ENCODE results near the gene YRDC. TPM values are rescaled to one million over a fixed set of nuclear protein-coding genes. Genes with fewer than 3 reads are reported as not detected.

Gene YRDC
- total and polyA plus RNA-seq, 9 of the 15 experiments (the other 6 are each of a cell fraction or from before 2014, with no cell fraction given), result 11.1 to 58.5 (median 49.8) TPM

DNA sequence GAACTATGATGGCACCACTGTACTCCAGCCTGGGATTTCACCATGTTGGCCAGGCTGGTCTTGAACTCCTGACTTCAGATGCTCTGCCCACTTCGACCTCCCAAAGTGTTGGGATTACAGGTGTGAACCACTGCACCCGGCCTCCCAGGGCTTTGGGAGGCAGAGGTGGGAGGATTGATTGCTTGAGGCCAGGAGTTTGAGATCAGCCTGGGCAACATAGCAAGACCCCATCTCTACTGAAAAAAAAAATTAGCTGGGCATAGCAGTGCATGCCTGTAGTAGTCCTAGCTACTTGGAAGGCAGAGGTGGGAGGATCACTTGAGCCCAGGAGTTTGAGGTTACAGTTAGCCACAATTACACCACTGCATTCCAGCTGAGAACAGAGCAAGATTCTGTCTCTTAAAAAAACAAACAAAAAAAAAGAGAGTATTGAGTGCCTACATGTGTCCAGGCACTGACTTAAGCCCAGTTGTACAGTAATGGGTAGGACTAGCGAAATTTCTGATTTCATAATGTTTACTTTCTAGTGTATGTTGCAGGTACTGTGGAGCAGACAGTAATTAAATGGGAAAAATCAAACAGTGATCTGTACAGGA lies 10.2 kb downstream of the YRDC start:
- no peaks in the 10 kb centered on the region for H3K9me1 ChIP-seq (ENCODE audit: control insufficient read depth, insufficient read depth, low read length)
- H2AFZ ChIP-seq (ENCODE audit: low read depth, low read length), result no peak overlapping the region
- no peak overlapping the region for H3K27ac ChIP-seq (ENCODE audit: extremely low read depth, low read depth, low read length)
- CTCF ChIA-PET (ENCODE audit: low intra/inter-chr PET ratio), result no interaction called here
- H3K36me3 ChIP-seq (ENCODE audit: control insufficient read depth, insufficient read depth, low read length), result peaks cover 19% of the 10 kb centered on the region
- no peaks in the 10 kb centered on the region for H3K9me3 ChIP-seq (replicated peaks; ENCODE audit: control insufficient read depth, insufficient read depth, low read depth, low read length)
- H3K4me1 ChIP-seq (replicated peaks in 1 of 2; ENCODE audit: control insufficient read depth in 2 of 2, insufficient read depth in 2 of 2, low read length in 2 of 2), result peaks cover 0 to 27% of the 10 kb centered on the region in 2 experiments; a peak in 3 of 5 replicates
- intact Hi-C loops (cut with micrococcal nuclease) (no loop called here), in situ Hi-C loops (cut with MboI) (no loop called here)
- ATAC-seq (no peak), FAIRE-seq (no peak), DNase-seq (ENCODE audit: extremely low read depth in 1 of 4, low spot score in 3 of 4) (no peak)
- POLR2A ChIA-PET, result interaction anchor here (2.8 kb wide), 1 partner anchor 10 kb away, joined by 18 read pairs; the partner anchor contains the start of genes C1orf122 and YRDC
- no peak overlapping the region for H3K4me2 ChIP-seq (ENCODE audit: insufficient read depth, low read length)
- no peak overlapping the region for H3K9ac ChIP-seq (ENCODE audit: insufficient read depth in 1 of 2, low read depth in 2 of 2, low read length in 2 of 2)
- H4K20me1 ChIP-seq (replicated peaks; ENCODE audit: control insufficient read depth, insufficient read depth, low read length), result peaks cover 20% of the 10 kb centered on the region
- no peaks in the 10 kb centered on the region for H3K79me2 ChIP-seq (ENCODE audit: control insufficient read depth, insufficient read depth, low read length)
- no peak overlapping the region for H3K4me3 ChIP-seq
- no TSS peak for BruUV-seq (replicated peaks)
- H3K27me3 ChIP-seq (ENCODE audit: control insufficient read depth in 2 of 2, insufficient read depth in 2 of 2, low read length in 2 of 2), result peaks cover 2 to 15% of the 10 kb centered on the region in 2 experiments; a peak in 3 of 5 replicates
- WGBS (ENCODE audit: insufficient coverage, low coverage, missing lambda C conversion rate), result 13% methylated on average over 3 of the region's 3 CpGs
- no peak for TF ChIP-seq SMARCC2 (IDR thresholded peaks at IDR 0.05; ENCODE audit: low read depth)
- TF ChIP-seq RAD21 (CRISPR knock-in tag; conservative IDR thresholded peaks at IDR 0.05 in 1 of 2, IDR thresholded peaks at IDR 0.05 in 1 of 2), result no peak
- peak; percentile 53 for TF ChIP-seq ZNF121 (CRISPR knock-in tag; conservative IDR thresholded peaks at IDR 0.05)
